ENCODE measurements around the gene FBXW12. TPM values are rescaled to one million over a fixed set of nuclear protein-coding genes. Genes with fewer than 3 reads are reported as not detected.
"Not testable (repeated sequence)": the region's sequence is repeated elsewhere in the genome, so short reads cannot be mapped to it uniquely, and the experiment has no call there.

Gene FBXW12, protein sequence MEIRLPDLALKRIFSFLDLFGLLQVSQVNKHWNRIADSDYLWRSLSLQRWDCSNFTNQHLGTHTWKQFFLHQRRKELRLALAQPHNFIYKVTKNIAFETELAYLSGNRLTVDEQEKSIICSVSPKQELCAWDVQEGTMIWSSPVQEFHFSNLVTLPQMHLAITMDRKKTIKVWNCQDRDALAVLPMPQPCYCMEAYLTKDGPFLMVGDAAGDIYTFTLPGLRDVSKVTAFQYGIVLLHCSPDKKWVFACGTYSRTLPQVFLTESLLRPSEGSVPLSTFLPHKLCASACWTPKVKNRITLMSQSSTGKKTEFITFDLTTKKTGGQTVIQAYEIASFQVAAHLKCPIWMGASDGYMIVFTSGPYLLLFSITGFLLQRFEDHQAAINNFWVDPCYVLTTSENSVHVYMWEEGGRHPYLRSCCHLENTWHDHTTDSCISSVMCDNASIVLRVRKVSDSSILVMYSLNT
- total RNA-seq: not detected

DNA sequence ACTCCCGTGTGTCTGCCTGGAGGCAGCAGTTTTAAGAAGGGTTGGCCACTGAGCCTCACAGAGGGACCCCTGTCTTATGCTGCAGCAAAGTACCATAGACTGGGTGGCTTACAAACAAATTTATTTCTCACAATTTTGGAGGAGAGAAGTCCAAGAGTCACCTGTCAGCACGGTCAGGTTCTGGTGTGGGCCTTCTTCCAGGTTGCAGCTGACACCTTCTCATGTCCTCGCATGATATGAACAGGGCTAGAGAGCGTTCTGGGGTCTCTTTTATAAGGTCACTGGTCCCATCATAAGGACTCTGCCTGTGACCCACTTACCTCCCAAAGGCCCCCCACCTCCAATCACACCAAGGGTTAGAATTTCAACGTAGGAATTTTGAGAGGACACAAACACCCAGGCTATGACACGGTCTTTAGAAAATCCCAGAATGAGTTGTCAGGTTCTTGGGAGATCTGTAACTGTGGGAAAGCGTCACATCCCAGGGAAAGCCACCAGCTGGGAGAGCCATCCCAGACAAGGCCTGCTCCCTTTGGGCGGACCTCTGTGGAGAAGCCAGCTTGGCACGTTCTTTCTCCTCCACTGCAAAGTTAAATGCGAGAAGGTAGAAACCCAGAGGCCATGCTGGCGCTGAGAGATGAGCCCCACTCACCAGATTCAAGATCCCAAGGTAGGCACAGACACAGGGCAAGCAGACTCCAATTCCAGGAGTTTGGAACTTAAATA is at the start of gene FBXW12:
Gene FBXW12, plus strand, starts transcription at position 569 of the 726 bp plus-strand sequence. CDS start 549 bp downstream, outside the sequence.
- no peak for DNase-seq
- no peak within 1 kb of the TSS for H3K4me3 ChIP-seq (replicated peaks in 1 of 3)
- TF ChIP-seq, protein P1, sequence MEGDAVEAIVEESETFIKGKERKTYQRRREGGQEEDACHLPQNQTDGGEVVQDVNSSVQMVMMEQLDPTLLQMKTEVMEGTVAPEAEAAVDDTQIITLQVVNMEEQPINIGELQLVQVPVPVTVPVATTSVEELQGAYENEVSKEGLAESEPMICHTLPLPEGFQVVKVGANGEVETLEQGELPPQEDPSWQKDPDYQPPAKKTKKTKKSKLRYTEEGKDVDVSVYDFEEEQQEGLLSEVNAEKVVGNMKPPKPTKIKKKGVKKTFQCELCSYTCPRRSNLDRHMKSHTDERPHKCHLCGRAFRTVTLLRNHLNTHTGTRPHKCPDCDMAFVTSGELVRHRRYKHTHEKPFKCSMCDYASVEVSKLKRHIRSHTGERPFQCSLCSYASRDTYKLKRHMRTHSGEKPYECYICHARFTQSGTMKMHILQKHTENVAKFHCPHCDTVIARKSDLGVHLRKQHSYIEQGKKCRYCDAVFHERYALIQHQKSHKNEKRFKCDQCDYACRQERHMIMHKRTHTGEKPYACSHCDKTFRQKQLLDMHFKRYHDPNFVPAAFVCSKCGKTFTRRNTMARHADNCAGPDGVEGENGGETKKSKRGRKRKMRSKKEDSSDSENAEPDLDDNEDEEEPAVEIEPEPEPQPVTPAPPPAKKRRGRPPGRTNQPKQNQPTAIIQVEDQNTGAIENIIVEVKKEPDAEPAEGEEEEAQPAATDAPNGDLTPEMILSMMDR (IDR thresholded peaks at IDR 0.05): no peak
- TF ChIP-seq POLR2A (IDR thresholded peaks at IDR 0.05): no peak
- intact Hi-C loops (cut with DNase I): no loop called here
- no peak within 1 kb of the TSS for H3K27ac ChIP-seq
- H3K36me3 ChIP-seq: no peaks in the 10 kb centered on the region
- H3K9me3 ChIP-seq: no peaks in the 10 kb centered on the region
- no peaks in the 10 kb centered on the region for H3K27me3 ChIP-seq
- peaks cover 12 to 21% of the 10 kb centered on the region in 2 donors for H3K4me1 ChIP-seq
- WGBS, 2 donors: 91 to 95% methylated on average over 11 of the region's 11 CpGs

DNA sequence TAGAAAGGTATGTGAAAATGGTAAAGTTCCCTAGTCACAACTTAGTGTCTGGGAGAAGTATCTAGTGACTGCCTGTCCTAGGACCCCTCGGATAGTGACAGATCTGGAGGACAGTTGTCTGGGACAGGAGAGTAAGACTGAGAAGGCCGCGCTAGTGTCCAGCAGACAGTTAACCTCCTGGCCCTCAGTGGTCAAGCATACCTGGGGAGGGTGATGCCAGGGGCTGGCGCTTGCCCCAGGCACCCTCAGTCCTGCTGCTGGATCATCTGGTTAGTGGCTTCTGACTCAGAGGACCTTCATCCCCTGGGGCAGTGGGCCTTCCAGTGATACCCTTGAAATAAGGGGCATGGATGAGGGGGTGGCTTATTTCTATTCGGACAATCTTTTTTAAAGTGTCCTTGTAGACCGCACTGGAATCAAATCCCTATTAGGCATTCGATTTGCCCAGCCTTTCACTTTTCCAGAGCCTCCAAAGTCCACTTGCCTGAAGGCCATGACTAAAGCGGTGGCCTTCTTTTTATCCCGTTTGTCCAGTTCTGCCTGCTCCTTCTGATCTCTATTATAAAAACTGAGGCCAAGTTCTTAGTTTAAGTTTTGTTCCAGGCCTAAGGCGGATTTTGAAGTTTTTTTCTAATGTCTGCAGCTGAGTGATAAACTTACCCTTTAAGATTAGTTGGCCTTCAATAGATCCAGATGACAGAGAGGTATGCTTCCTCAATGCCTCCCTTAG is 40.1 kb upstream of the FBXW12 start:
- intact Hi-C loops (cut with DNase I); H3K9me3 ChIP-seq; H3K27ac ChIP-seq; DNase-seq; H3K27me3 ChIP-seq; H3K4me3 ChIP-seq (replicated peaks in 1 of 3); H3K4me1 ChIP-seq; H3K36me3 ChIP-seq: not testable (repeated sequence)
- 93 to 94% methylated on average over 10 of the region's 10 CpGs for WGBS, 2 donors

DNA sequence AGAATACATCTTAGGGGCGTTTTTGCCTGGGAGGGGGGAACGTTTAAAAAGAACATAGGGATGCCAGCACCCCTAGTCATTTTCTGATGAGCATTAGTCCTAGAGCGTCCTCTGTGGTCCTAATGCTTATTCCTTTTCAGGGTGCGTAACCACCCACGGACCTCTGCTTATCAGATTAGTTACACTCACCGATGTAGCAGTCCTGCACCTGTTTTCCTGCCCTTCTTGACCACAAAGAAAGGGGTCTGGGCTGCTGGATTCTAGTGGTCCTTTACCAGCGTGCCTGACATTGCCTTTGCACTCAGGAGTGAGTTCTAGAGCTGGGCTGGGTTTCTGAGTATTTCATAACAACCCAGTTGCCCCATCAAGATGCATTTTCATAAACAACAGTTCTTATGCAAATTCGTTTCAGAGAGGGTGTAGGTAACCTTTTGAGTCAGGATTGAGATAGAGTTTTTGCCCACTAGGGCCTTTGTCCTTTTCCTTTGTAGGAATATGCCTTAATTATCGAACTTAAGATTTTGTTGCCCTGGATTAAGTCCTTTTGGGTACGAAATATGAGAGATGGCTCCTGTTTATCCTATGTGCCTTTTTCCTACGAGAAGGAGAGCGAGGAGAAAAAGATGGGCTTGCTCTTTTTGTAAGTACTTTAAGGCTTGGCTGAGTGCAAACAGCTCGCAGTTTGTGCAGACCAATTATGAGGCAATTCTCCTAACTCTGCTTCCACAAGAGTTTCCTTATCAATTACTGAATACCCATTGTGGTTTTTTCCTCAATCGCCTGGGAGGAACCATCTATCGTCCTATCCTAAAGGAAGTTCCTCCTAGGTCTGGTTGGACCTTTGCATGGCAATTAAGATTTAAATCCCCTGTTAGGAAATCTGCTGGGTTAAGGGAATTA is 38.4 kb upstream of the FBXW12 start, which contains the start of gene SPINK8:
Gene SPINK8, minus strand, starts transcription at position 316 of the 900 bp plus-strand sequence. CDS start 5,320 bp downstream, outside the sequence.
- H3K4me3 ChIP-seq (replicated peaks in 1 of 3); H3K4me1 ChIP-seq; intact Hi-C loops (cut with DNase I); H3K27me3 ChIP-seq; H3K9me3 ChIP-seq; H3K36me3 ChIP-seq; H3K27ac ChIP-seq; DNase-seq: not testable (repeated sequence)
- 73 to 80% methylated on average over 15 of the region's 15 CpGs for WGBS, 2 donors

DNA sequence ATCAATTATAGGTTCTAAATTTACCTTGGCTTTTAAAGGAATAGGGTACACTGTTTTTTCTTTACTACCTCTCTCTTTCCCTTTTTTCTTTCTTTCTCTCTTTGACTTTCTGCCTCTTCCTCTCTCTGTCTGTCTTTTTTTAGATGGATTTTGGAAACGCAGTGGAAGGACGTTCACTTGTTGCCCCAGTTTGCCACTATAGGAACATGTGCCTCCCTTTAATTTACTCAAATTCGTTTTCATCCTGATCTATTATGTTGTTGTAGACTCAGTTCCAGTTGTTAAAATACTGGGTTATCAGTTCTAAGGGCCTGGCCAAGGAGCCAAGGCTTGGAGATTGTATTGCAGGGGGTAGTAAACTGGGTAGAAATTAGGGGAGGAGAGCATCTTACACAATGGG is 37.4 kb upstream of the FBXW12 start:
- no peak for DNase-seq
- intact Hi-C loops (cut with DNase I): no loop called here
- Histone ChIP-seq H3K4me1 (no peaks in the 10 kb centered on the region), H3K27ac (no peak overlapping the region), H3K27me3 (no peaks in the 10 kb centered on the region), H3K36me3 (no peaks in the 10 kb centered on the region), H3K9me3 (no peaks in the 10 kb centered on the region), H3K4me3 (replicated peaks in 1 of 3) (no peak overlapping the region)
- TF ChIP-seq, protein P1 (IDR thresholded peaks at IDR 0.05): no peak
- no peak for TF ChIP-seq POLR2A (IDR thresholded peaks at IDR 0.05)
- 85 to 89% methylated on average over 3 of the region's 3 CpGs for WGBS, 2 donors

DNA sequence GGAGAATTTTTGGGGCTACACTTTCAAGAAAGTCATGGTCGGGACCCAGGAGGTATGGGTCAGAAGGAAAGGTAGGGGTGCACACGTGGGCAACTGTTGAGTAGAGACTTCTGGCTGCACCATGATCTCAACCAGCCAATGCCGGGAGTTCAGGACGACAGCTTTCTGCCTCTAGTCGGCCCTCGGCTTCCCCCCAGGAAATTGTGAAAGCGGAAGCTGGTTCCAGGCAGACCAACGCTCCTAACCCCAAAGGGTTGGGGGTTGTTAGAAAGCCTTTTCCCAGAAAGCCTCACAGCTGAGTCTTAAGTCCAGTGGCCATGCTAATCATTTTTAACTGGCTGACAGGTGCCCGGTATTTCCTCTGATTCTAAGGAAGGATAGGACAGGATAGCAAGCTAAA is 36.7 kb upstream of the FBXW12 start:
- H3K9me3 ChIP-seq; intact Hi-C loops (cut with DNase I); DNase-seq; H3K27ac ChIP-seq; H3K4me1 ChIP-seq; H3K36me3 ChIP-seq; H3K4me3 ChIP-seq (replicated peaks in 1 of 3); H3K27me3 ChIP-seq: not testable (repeated sequence)
- 75 to 82% methylated on average over 9 of the region's 9 CpGs for WGBS, 2 donors

DNA sequence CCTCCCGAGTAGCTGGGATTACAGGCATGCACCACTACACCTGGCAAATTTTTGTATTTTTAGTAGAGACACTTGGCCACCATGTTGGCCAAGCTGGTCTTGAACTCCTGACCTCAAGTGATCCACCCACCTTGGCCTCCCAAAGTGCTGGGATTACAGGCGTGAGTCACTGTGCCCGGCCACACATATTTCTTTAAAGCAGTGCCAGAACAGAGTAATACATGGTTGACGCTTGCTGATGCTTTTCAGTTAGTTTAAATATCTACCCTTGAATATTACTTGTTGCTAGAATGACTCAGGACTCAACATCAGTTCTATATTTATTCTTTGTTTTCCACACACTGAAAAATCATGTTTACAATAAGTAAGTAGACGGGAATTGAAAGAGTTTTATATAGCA is 34.5 kb upstream of the FBXW12 start:
- H3K36me3 ChIP-seq; DNase-seq; H3K27me3 ChIP-seq; H3K4me3 ChIP-seq (replicated peaks in 1 of 3); H3K9me3 ChIP-seq; intact Hi-C loops (cut with DNase I); H3K27ac ChIP-seq; H3K4me1 ChIP-seq: not testable (repeated sequence)
- 83% methylated on average over 5 of the region's 5 CpGs for WGBS, 2 donors
